Tibial artery (tissue), 4 donors: Measurements from ENCODE around the gene OR4D10.
"Not testable (repeated sequence)": the region's sequence is repeated elsewhere in the genome, so short reads cannot be mapped to it uniquely, and the experiment has no call there.

Experiments used
- DNase-seq, 2 donors: peaks; one replicate each; pipeline ENCODE4 v3.0.0-alpha.2; 2019
- H3K27ac ChIP-seq, 2 donors: fragments of 200-600 bp; sonication (generic) in 1 of 2; 1 replicate in 1 of 2; 2 replicates in 1 of 2; pipeline ENCODE4 v1.5.1; 2018 to 2019; ENCODE audit warnings: mild to moderate bottlenecking in 1 of 2
- H3K27me3 ChIP-seq, 2 donors: fragments of 200-600 bp; sonication (generic) in 1 of 2; one replicate each; pipeline versions ENCODE4 v1.5.1 to v1.6.0; 2016 to 2019
- H3K36me3 ChIP-seq, 3 donors: fragments of 200-600 bp; sonication (generic) in 2 of 3; one replicate each; pipeline ENCODE4 v1.5.1; 2016 to 2019; ENCODE audit warnings: mild to moderate bottlenecking in 2 of 3
- H3K4me1 ChIP-seq, 4 donors: fragments of 200-600 bp; sonication (generic) in 2 of 4; 1 replicate in 3 of 4; 2 replicates in 1 of 4; pipeline ENCODE4 v1.5.1; 2016 to 2019
- H3K4me3 ChIP-seq, 2 donors: fragments of 200-600 bp; sonication (generic) in 1 of 2; 1 replicate in 1 of 2; 2 replicates in 1 of 2; pipeline ENCODE4 v1.5.1; 2018 to 2019; ENCODE audit warnings: mild to moderate bottlenecking in 2 of 2
- H3K9me3 ChIP-seq, 3 donors: fragments of 200-600 bp; sonication (generic) in 1 of 3; one replicate each; pipeline ENCODE4 v1.5.1; 2016 to 2019
- intact Hi-C: fragments of 100-400 bp; cut with DNase I; formaldehyde crosslinking; loops from one replicate; pipeline ENCODE4 v1.15.0; 2023; ENCODE audit warnings: low total_unique reads
- TF ChIP-seq, protein P1 (sequence below), 2 experiments: fragments of 200-600 bp in 1 of 2; fragments of 450-650 bp in 1 of 2; IDR thresholded peaks; one replicate each; pipeline ENCODE4 v1.5.1; 2017 to 2019; ENCODE audit warnings: antibody characterized with exemption in 2 of 2, mild to moderate bottlenecking in 1 of 2, moderate library complexity in 1 of 2

OR4D10 gene

DNA sequence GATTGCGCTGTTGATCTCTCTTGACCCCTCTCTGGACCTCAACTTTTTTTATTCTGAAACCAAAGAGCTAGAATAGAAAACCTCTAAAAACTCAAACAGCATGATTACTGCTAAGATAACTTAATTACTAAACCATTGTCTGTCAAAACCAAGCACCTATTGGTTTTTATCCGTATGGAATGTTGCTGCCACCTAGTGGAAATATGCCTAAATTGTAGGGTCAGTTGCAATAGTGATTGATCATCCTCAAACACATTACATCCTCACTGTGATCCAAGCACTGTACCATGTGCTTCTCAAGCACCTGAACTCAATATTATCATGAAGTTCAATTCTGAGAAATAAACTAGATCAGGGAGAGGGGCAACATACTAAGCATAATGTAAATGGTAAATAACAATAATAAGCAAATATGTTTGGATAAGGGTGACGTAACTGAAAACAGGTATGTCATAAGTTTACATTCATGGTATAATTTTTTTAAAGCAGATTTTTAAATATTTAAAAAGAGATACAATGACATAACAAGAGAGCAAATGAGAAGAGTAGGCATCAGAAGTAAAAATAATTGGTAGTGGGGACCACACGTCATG lies 43.1 kb upstream of the OR4D10 start:
- TF ChIP-seq, protein P1, sequence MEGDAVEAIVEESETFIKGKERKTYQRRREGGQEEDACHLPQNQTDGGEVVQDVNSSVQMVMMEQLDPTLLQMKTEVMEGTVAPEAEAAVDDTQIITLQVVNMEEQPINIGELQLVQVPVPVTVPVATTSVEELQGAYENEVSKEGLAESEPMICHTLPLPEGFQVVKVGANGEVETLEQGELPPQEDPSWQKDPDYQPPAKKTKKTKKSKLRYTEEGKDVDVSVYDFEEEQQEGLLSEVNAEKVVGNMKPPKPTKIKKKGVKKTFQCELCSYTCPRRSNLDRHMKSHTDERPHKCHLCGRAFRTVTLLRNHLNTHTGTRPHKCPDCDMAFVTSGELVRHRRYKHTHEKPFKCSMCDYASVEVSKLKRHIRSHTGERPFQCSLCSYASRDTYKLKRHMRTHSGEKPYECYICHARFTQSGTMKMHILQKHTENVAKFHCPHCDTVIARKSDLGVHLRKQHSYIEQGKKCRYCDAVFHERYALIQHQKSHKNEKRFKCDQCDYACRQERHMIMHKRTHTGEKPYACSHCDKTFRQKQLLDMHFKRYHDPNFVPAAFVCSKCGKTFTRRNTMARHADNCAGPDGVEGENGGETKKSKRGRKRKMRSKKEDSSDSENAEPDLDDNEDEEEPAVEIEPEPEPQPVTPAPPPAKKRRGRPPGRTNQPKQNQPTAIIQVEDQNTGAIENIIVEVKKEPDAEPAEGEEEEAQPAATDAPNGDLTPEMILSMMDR (IDR thresholded peaks at IDR 0.05) = peak; percentile 29 to 41
- no peak for DNase-seq
- intact Hi-C loops = no loop called here
- H3K36me3 ChIP-seq = no peaks in the 10 kb centered on the region
- no peak overlapping the region for H3K27ac ChIP-seq
- no peaks in the 10 kb centered on the region for H3K9me3 ChIP-seq
- no peak overlapping the region for H3K4me3 ChIP-seq
- no peaks in the 10 kb centered on the region for H3K4me1 ChIP-seq
- no peaks in the 10 kb centered on the region for H3K27me3 ChIP-seq

DNA sequence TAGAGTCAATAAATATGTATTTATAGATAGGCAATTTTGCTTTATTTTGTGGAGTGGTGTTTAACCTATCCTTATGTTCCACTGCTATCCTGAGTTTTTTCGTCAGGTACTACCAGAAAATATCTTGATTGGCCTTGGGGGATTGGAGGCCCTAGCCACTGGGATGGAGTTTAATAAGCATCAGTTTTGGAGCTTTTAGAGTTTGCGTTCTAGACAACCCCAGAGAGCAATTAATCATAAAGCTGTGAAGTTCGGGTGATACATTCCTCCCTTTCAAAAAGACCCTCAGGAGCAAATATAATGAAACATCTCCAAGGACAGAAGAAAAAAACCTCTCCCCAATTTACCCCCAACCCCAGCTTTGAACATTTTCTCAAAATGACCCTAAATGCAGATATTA lies 36.9 kb upstream of the OR4D10 start, which contains the start of gene OR5A1:
OR5A1 (plus strand) TSS at position 301 of the 400 bp plus-strand sequence. CDS start 6,700 bp downstream, outside the sequence.
- intact Hi-C loops = no loop called here
- H3K9me3 ChIP-seq = no peaks in the 10 kb centered on the region
- DNase-seq = no peak
- TF ChIP-seq, protein P1 (IDR thresholded peaks at IDR 0.05) = no peak
- H3K4me3 ChIP-seq = no peak within 1 kb of the TSS
- no peak within 1 kb of the TSS for H3K27ac ChIP-seq
- no peaks in the 10 kb centered on the region for H3K36me3 ChIP-seq
- H3K27me3 ChIP-seq = no peaks in the 10 kb centered on the region
- H3K4me1 ChIP-seq = no peaks in the 10 kb centered on the region

DNA sequence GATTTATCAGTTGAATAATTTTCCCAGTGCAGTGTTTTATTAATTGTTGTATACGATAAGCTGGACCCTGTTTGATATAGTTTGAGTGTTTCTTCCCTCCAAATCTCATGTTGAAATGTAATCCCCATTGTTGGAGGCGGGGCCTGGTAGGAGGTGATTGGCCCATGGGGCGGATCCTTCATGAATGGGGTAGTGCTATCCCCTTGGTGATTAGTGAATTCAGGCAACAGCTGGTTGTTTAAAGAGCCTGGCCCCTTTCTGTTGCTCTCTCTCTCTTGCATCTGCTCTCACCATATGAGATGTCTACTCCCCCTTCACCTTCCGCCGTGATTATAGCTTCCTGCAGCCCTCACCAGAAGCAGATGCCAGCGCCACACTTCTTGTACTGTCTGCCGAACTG lies 35.3 kb upstream of the OR4D10 start:
- intact Hi-C loops = no loop called here

DNA sequence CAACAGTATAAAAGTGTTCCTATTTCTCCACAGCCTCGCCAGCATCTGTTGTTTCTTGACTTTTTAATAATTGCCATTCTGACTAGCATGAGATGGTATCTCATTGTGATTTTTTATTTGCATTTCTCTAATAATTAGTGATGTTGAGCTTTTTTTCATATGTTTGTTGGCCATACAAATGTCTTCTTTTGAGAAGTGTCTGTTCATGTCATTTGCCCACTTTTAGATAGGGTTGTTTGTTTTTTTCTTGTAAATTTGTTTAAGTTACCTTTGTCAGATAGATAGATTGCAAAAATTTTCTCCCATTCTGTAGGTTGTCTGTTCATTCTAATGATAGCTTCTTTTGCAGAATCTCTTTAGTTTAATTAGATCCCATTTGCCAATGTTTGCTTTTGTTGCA lies 27.5 kb upstream of the OR4D10 start:
- intact Hi-C loops, H3K4me1 ChIP-seq: not testable (repeated sequence)

More for the DNA sequence above, 35.3 kb upstream of the OR4D10 start:
- H3K36me3 ChIP-seq = no peaks in the 10 kb centered on the region
- H3K27ac ChIP-seq = no peak overlapping the region
- TF ChIP-seq, protein P1 (IDR thresholded peaks at IDR 0.05) = no peak
- H3K4me3 ChIP-seq = no peak overlapping the region
- no peaks in the 10 kb centered on the region for H3K9me3 ChIP-seq
- H3K4me1 ChIP-seq = no peaks in the 10 kb centered on the region
- no peaks in the 10 kb centered on the region for H3K27me3 ChIP-seq
- DNase-seq = no peak

DNA sequence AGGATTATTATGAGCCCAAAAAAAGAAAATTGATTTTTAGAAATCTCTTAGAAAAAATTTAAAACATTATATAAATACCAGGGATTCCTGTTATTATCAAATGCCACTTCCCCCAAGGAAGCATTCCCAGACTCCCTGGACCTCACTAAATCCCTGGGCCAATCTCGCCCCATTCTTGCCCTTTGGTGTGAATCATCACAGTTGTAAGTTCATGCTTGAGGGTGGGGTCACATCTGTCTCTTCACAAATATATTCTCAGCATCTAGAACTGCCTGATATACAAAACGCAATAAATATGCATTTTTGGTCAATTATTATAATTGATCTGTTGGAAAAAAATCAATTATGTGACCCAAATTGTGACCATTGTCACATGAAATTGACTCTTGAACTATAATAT lies 24.6 kb upstream of the OR4D10 start:
- H3K4me3 ChIP-seq = no peak overlapping the region
- TF ChIP-seq, protein P1 (IDR thresholded peaks at IDR 0.05) = no peak

More for the DNA sequence above, 27.5 kb upstream of the OR4D10 start:
- not testable (repeated sequence) for H3K27ac ChIP-seq, DNase-seq, H3K36me3 ChIP-seq, H3K4me3 ChIP-seq, H3K9me3 ChIP-seq, H3K27me3 ChIP-seq

DNA sequence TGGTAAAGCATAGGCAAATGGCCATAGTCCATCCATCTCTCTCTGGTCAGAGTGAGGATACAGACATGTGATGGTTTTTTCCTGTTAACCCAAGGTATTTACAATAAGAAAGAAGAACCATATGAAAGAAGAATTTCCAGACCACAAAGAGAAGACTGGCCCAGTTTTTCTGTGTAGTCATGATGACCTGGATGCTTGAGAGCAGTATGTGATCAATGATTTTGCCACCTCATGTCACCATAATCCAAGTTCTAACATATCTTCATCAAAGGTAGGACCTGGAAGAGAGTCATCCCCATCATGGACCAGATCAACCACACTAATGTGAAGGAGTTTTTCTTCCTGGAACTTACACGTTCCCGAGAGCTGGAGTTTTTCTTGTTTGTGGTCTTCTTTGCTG lies 16.5 kb upstream of the OR4D10 start, which contains the start of gene OR4D6:
OR4D6 (plus strand) TSS at position 301 of the 400 bp plus-strand sequence; CDS start at position 301, 0 bp downstream.
- Histone ChIP-seq H3K27me3 (no peaks in the 10 kb centered on the region), H3K9me3 (no peaks in the 10 kb centered on the region), H3K4me1 (no peaks in the 10 kb centered on the region), H3K4me3 (no peak within 1 kb of the TSS), H3K27ac (no peak within 1 kb of the TSS), H3K36me3 (no peaks in the 10 kb centered on the region)
- TF ChIP-seq, protein P1 (IDR thresholded peaks at IDR 0.05) = no peak
- no peak for DNase-seq
- intact Hi-C loops = no loop called here

More for the DNA sequence above, 24.6 kb upstream of the OR4D10 start:
- Histone ChIP-seq H3K36me3 (no peaks in the 10 kb centered on the region), H3K4me1 (no peaks in the 10 kb centered on the region), H3K27ac (no peak overlapping the region), H3K27me3 (no peaks in the 10 kb centered on the region), H3K9me3 (no peaks in the 10 kb centered on the region)
- no peak for DNase-seq
- intact Hi-C loops = no loop called here
